Measurements from ENCODE around the gene GNLY. TPM values are rescaled to one million over a fixed set of nuclear protein-coding genes. Genes with fewer than 3 reads are reported as not detected.

GNLY gene
- total RNA-seq, 2 experiments from 2014 or later, result 2.6 to 3.2 TPM

DNA sequence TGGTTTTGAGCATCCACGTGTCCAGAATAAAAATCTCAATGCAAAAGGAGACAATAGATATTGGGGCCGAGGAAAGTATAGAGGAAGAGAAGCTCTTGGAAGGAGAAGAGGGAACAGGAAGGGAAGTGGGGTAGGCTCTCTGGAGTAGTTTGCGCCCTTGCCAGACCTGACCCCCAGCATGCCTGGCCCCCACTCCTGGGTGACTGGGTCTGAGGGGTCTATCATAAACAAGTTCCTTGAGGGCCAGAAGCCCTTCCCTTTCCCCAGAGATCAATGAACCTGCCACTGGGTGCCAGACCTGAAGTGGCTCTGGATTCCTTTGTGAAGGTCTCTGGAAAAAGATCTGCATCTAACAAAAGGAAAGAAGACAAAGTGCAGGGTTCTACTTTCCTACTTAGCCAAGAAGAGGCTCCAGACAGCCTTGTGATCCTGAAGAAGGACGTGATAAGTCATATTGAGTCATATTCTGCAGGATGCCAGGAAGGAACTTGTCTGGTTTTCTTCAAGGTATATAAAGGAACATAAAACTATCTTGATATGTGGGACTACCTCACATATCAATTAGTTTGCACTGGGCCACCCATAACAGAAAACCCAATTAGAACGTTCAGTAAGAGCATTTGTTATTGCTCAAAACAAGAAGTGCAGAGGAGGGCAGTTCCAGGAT, 40.9 kb downstream of the GNLY start:
- H3K4me1 Mint-ChIP-seq (ENCODE audit: low read depth), result no peaks in the 10 kb centered on the region
- H3K27me3 Mint-ChIP-seq (ENCODE audit: low read depth), result no peaks in the 10 kb centered on the region
- no peak for DNase-seq
- no peak overlapping the region for H3K27ac Mint-ChIP-seq
- no peaks in the 10 kb centered on the region for H3K36me3 Mint-ChIP-seq (ENCODE audit: low read depth)
- H3K9me3 Mint-ChIP-seq, result no peaks in the 10 kb centered on the region
- CTCF ChIA-PET, result interaction anchor here (1.5 kb wide), 1 partner anchor 79 kb away, joined by 3 read pairs; no protein-coding TSS in a partner anchor
- intact Hi-C loops (cut with micrococcal nuclease), result no loop called here
- H3K4me3 Mint-ChIP-seq, result no peak overlapping the region

DNA sequence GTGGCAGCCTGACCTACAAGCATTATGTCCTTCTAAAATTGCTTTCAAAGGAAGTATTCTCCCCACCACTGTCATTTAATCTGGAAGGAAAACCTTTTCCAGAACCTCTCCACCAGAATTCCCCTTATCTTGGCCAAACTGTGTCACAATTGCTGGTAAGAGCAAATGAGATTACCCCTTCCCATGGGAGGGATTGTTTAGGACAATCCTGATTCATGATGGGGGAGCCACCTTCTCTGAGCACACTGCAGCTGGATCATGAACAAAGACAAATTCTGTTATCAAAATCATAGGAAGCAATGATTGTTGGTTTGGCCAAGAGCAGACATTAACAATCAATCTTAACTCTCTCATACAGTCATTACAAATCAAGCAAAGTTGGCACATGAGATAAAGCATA, 41.5 kb downstream of the GNLY start:
- intact Hi-C loops (cut with micrococcal nuclease), result no loop called here
- Mint-ChIP-seq H3K27me3 (ENCODE audit: low read depth) (no peaks in the 10 kb centered on the region), H3K36me3 (ENCODE audit: low read depth) (no peaks in the 10 kb centered on the region), H3K4me3 (no peak overlapping the region), H3K9me3 (no peaks in the 10 kb centered on the region), H3K4me1 (ENCODE audit: low read depth) (no peaks in the 10 kb centered on the region), H3K27ac (no peak overlapping the region)
- DNase-seq, result no peak
- CTCF ChIA-PET, result interaction anchor here (1.5 to 1.9 kb wide), 3 partner anchors 9 to 78 kb away, joined by 3 to 5 read pairs (median 5); no protein-coding TSS in a partner anchor

GRCh38 chr2:85736456-85737355, 42.5 kb downstream of the GNLY start:
- no peak for DNase-seq
- H3K36me3 Mint-ChIP-seq (ENCODE audit: low read depth), result no peaks in the 10 kb centered on the region
- no peak overlapping the region for H3K27ac Mint-ChIP-seq
- no peaks in the 10 kb centered on the region for H3K4me1 Mint-ChIP-seq (ENCODE audit: low read depth)
- intact Hi-C loops (cut with micrococcal nuclease), result no loop called here
- H3K9me3 Mint-ChIP-seq, result no peaks in the 10 kb centered on the region
- H3K4me3 Mint-ChIP-seq, result no peak overlapping the region
- CTCF ChIA-PET, result interaction anchor here (0.6 to 1.9 kb wide), 5 partner anchors 8 to 98 kb away, joined by 3 to 5 read pairs (median 4); no protein-coding TSS in a partner anchor
- H3K27me3 Mint-ChIP-seq (ENCODE audit: low read depth), result peaks cover 2% of the 10 kb centered on the region

DNA sequence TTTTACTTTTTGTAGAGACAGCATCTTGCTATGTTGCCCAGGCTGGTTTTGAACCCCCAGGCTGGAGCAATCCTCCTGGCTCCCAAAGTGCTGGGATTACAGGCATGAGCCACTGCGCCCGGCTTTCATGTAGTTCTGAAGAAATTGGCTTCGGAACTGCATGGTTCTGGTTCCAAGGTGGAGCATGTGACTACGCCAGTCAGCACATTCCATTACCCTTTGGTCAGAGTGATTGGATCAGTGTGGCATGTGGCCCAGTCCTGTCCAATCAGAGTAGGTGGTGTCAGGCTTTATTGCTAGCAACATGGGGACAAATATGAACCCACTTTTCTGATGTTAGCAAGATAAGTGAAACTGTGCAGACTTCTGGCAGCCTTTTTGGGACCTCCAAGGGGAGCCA, 43.3 kb downstream of the GNLY start:
- no peaks in the 10 kb centered on the region for H3K9me3 Mint-ChIP-seq
- DNase-seq, result no peak
- H3K36me3 Mint-ChIP-seq (ENCODE audit: low read depth), result no peaks in the 10 kb centered on the region
- H3K27me3 Mint-ChIP-seq (ENCODE audit: low read depth), result peaks cover 6% of the 10 kb centered on the region
- no peak overlapping the region for H3K4me3 Mint-ChIP-seq
- H3K4me1 Mint-ChIP-seq (ENCODE audit: low read depth), result no peaks in the 10 kb centered on the region
- intact Hi-C loops (cut with micrococcal nuclease), result no loop called here
- CTCF ChIA-PET, result interaction anchor here (0.6 to 3.9 kb wide), 6 partner anchors 9 to 99 kb away, joined by 3 to 14 read pairs (median 4); no protein-coding TSS in a partner anchor
- no peak overlapping the region for H3K27ac Mint-ChIP-seq

- Mint-ChIP-seq H3K27ac (no peak overlapping the region), H3K4me3 (no peak overlapping the region), H3K4me1 (ENCODE audit: low read depth) (no peaks in the 10 kb centered on the region), H3K27me3 (ENCODE audit: low read depth) (peaks cover 10% of the 10 kb centered on the region), H3K36me3 (ENCODE audit: low read depth) (no peaks in the 10 kb centered on the region), H3K9me3 (no peaks in the 10 kb centered on the region)
- intact Hi-C loops (cut with micrococcal nuclease), result no loop called here
- CTCF ChIA-PET, result interaction anchor here (1.0 to 3.9 kb wide), 2 partner anchors 9 to 76 kb away, joined by 3 to 14 read pairs; no protein-coding TSS in a partner anchor
- DNase-seq, result no peak
Measured at GRCh38 chr2:85737961-85738360, 43.8 kb downstream of the GNLY start.

GRCh38 chr2:85740193-85740592, 46.0 kb downstream of the GNLY start:
- Mint-ChIP-seq H3K9me3 (no peaks in the 10 kb centered on the region), H3K4me3 (no peak overlapping the region), H3K4me1 (ENCODE audit: low read depth) (no peaks in the 10 kb centered on the region), H3K27ac (no peak overlapping the region), H3K36me3 (ENCODE audit: low read depth) (no peaks in the 10 kb centered on the region), H3K27me3 (ENCODE audit: low read depth) (peaks cover 21% of the 10 kb centered on the region)
- intact Hi-C loops (cut with micrococcal nuclease), result no loop called here
- DNase-seq, result no peak
- CTCF ChIA-PET, result interaction anchor here (1.0 to 3.9 kb wide), 7 partner anchors 10 to 147 kb away, joined by 3 to 14 read pairs (median 4); no protein-coding TSS in a partner anchor

DNA sequence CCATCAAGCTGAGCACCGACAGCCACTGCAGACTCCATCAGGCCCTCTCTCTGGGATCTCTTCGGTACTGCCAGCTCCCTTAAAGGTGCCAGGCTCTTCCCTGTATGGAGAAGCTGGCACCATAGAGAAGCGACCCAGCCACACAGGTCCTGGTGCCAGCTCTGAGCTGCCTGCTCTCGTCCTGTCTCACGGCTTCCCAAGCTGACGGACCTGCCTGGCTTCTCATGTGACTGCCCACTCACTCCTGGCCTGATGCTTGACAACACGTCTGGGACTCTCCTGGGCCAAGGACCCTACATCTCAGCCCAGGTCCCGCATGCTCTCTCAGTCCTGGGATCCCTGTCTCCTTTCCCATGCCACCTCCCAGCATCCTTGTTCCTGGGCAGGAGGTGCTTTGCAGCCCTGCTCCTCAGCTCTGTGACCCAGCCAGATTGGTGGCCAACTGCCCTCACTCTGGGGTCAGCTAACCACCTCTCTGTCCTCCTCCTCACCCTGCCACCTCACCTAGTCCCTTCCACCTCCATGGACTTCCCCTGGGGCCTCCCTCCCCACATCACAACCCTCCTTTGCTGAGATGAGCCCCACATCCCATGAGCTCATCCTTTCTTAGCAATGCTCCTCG, 47.2 kb downstream of the GNLY start:
- Mint-ChIP-seq H3K4me3 (no peak overlapping the region), H3K4me1 (ENCODE audit: low read depth) (no peaks in the 10 kb centered on the region), H3K36me3 (ENCODE audit: low read depth) (no peaks in the 10 kb centered on the region), H3K27me3 (ENCODE audit: low read depth) (peaks cover 27% of the 10 kb centered on the region), H3K9me3 (no peaks in the 10 kb centered on the region), H3K27ac (no peak overlapping the region)
- CTCF ChIA-PET, result interaction anchor here (1.3 to 3.9 kb wide), 5 partner anchors 9 to 78 kb away, joined by 3 to 14 read pairs (median 6); no protein-coding TSS in a partner anchor
- no peak for DNase-seq
- intact Hi-C loops (cut with micrococcal nuclease), result no loop called here

- no peak overlapping the region for H3K27ac Mint-ChIP-seq
- peaks cover 33% of the 10 kb centered on the region for H3K27me3 Mint-ChIP-seq (ENCODE audit: low read depth)
- CTCF ChIA-PET, result interaction anchor here (2.5 kb wide), 1 partner anchor 72 kb away, joined by 6 read pairs; no protein-coding TSS in a partner anchor
- DNase-seq, result no peak
- no peaks in the 10 kb centered on the region for H3K9me3 Mint-ChIP-seq
- intact Hi-C loops (cut with micrococcal nuclease), result no loop called here
- H3K4me3 Mint-ChIP-seq, result no peak overlapping the region
- no peaks in the 10 kb centered on the region for H3K36me3 Mint-ChIP-seq (ENCODE audit: low read depth)
- no peaks in the 10 kb centered on the region for H3K4me1 Mint-ChIP-seq (ENCODE audit: low read depth)
Measured at GRCh38 chr2:85741833-85742455, 47.8 kb downstream of the GNLY start.

DNA sequence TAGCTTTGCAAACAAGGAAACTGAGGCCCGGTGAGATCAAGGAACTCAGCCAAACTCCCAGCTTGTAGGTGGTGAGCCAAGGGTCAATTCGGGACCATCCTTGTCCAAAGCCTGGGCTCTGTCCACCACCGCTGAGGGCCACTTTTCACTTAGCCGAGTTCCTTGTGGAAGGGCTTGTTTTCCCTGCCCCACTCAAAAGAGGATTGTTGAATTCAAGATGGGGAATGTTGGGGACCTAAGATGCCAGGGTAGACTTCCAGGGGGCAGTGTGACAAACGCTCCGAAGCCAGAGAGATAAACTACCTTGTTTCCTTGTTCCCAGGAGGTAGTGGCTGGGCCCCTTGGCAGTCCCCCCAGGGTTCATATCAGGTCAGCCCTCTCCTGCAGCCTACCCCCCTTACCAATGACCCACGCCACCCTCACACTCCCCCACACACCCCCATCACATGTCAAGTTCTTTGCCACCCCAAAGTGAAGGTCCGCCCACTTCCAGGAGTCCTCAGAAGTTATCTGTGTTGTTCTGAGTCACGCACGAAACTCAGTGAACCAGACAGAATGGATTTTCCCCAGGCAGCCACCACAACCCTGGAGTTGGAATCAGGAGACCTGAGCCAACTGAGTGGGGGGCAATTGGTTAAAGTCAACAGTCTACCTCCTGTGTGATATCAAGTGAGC, 49.3 kb downstream of the GNLY start:
- CTCF ChIA-PET, result interaction anchor here (1.0 to 1.3 kb wide), 3 partner anchors 8 to 70 kb away, joined by 3 to 4 read pairs (median 3); no protein-coding TSS in a partner anchor
- H3K27me3 Mint-ChIP-seq (ENCODE audit: low read depth), result peaks cover 33% of the 10 kb centered on the region
- no peaks in the 10 kb centered on the region for H3K4me1 Mint-ChIP-seq (ENCODE audit: low read depth)
- H3K36me3 Mint-ChIP-seq (ENCODE audit: low read depth), result no peaks in the 10 kb centered on the region
- intact Hi-C loops (cut with micrococcal nuclease), result no loop called here
- DNase-seq, result no peak
- H3K27ac Mint-ChIP-seq, result no peak overlapping the region
- no peak overlapping the region for H3K4me3 Mint-ChIP-seq
- no peaks in the 10 kb centered on the region for H3K9me3 Mint-ChIP-seq

DNA sequence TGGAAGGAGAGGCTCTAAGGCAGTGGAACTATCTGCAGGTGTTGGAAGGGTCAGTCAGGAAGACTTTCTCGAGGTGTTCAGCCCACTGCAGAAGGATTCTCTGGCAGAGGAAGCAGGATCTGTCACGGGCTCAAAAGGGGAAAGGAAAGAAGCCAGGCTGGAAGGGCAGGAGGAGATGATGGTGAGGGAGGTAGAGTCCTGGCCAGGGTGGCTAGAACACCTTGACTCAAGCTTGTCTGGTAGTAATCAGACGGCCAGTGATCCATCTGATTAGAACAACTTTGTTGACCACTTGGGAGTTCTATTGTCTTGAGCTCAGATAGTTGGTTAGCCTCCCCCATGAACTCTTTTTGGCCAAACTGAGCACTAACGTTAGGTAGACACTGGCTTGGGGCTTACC, 49.9 kb downstream of the GNLY start:
- CTCF ChIA-PET, result interaction anchor here (1.1 to 1.3 kb wide), 2 partner anchors 15 to 69 kb away, joined by 3 to 4 read pairs; no protein-coding TSS in a partner anchor
- Mint-ChIP-seq H3K4me3 (no peak overlapping the region), H3K27ac (no peak overlapping the region), H3K9me3 (no peaks in the 10 kb centered on the region), H3K27me3 (ENCODE audit: low read depth) (peaks cover 35% of the 10 kb centered on the region), H3K4me1 (ENCODE audit: low read depth) (no peaks in the 10 kb centered on the region), H3K36me3 (ENCODE audit: low read depth) (no peaks in the 10 kb centered on the region)
- no peak for DNase-seq
- intact Hi-C loops (cut with micrococcal nuclease), result no loop called here

All from activated naive CD4-positive, alpha-beta T cell treated with anti-CD3 and anti-CD28 coated beads for 36 hours (primary cell).